ENCODE measurements around the gene NFATC2. TPM values are rescaled to one million over a fixed set of nuclear protein-coding genes. Genes with fewer than 3 reads are reported as not detected.

NFATC2 gene
- total RNA-seq, 3 donors from 2014 or later, result 5.9 to 11.9 (median 10.2) TPM

- H3K9me3 ChIP-seq, result no peaks in the 10 kb centered on the region
- H3K36me3 ChIP-seq, result no peaks in the 10 kb centered on the region
- H3K4me1 ChIP-seq, result no peaks in the 10 kb centered on the region
- intact Hi-C loops (cut with DNase I; ENCODE audit: low total_unique reads), result no loop called here
- H3K4me3 ChIP-seq, result no peak overlapping the region
- TF ChIP-seq POLR2AphosphoS5 (IDR thresholded peaks at IDR 0.05) (no peak), CTCF (IDR thresholded peaks at IDR 0.05) (no peak), POLR2A (IDR thresholded peaks at IDR 0.05) (no peak)
- DNase-seq (ENCODE audit: low spot score in 2 of 2), result no peak
- H3K27ac ChIP-seq, result no peak overlapping the region
- no peaks in the 10 kb centered on the region for H3K27me3 ChIP-seq
These were observed 35.1 kb downstream of the NFATC2 start for GRCh38 chr20:51507216-51508036.

- Histone ChIP-seq H3K4me3 (no peak overlapping the region), H3K27ac (no peak overlapping the region), H3K36me3 (no peaks in the 10 kb centered on the region), H3K27me3 (no peaks in the 10 kb centered on the region), H3K9me3 (no peaks in the 10 kb centered on the region), H3K4me1 (no peaks in the 10 kb centered on the region)
- DNase-seq (ENCODE audit: low spot score in 2 of 2), result no peak
- TF ChIP-seq CTCF (IDR thresholded peaks at IDR 0.05) (no peak), POLR2A (IDR thresholded peaks at IDR 0.05) (no peak), POLR2AphosphoS5 (IDR thresholded peaks at IDR 0.05) (no peak)
- intact Hi-C loops (cut with DNase I; ENCODE audit: low total_unique reads), result no loop called here
These were observed 35.8 kb downstream of the NFATC2 start for GRCh38 chr20:51506527-51507215.

- DNase-seq (ENCODE audit: low spot score in 2 of 2), result no peak
- Histone ChIP-seq H3K27me3 (no peaks in the 10 kb centered on the region), H3K27ac (no peak overlapping the region), H3K9me3 (no peaks in the 10 kb centered on the region), H3K36me3 (no peaks in the 10 kb centered on the region), H3K4me1 (no peaks in the 10 kb centered on the region), H3K4me3 (no peak overlapping the region)
- TF ChIP-seq CTCF (IDR thresholded peaks at IDR 0.05) (no peak), POLR2A (IDR thresholded peaks at IDR 0.05) (no peak), POLR2AphosphoS5 (IDR thresholded peaks at IDR 0.05) (no peak)
- intact Hi-C loops (cut with DNase I; ENCODE audit: low total_unique reads), result no loop called here
These were observed 37.0 kb downstream of the NFATC2 start for GRCh38 chr20:51505566-51505965.

GRCh38 chr20:51503376-51503775, 39.1 kb downstream of the NFATC2 start:
- Histone ChIP-seq H3K27me3 (no peaks in the 10 kb centered on the region), H3K4me3 (no peak overlapping the region), H3K36me3 (no peaks in the 10 kb centered on the region), H3K4me1 (no peaks in the 10 kb centered on the region), H3K27ac (no peak overlapping the region), H3K9me3 (no peaks in the 10 kb centered on the region)
- no peak for TF ChIP-seq POLR2A (IDR thresholded peaks at IDR 0.05)
- TF ChIP-seq CTCF (IDR thresholded peaks at IDR 0.05), result no peak
- no peak for TF ChIP-seq POLR2AphosphoS5 (IDR thresholded peaks at IDR 0.05)
- no peak for DNase-seq (ENCODE audit: low spot score in 2 of 2)
- intact Hi-C loops (cut with DNase I; ENCODE audit: low total_unique reads), result no loop called here

GRCh38 chr20:51500936-51501335, 41.6 kb downstream of the NFATC2 start:
- Histone ChIP-seq H3K9me3 (no peaks in the 10 kb centered on the region), H3K4me3 (no peak overlapping the region)
- DNase-seq (ENCODE audit: low spot score in 2 of 2), result no peak

More at GRCh38 chr20:51500936-51501335, 41.6 kb downstream of the NFATC2 start:
- intact Hi-C loops (cut with DNase I; ENCODE audit: low total_unique reads), result no loop called here
- H3K36me3 ChIP-seq, result no peaks in the 10 kb centered on the region
- H3K4me1 ChIP-seq, result peaks cover 0 to 6% of the 10 kb centered on the region in 2 donors
- H3K27ac ChIP-seq, result no peak overlapping the region
- H3K27me3 ChIP-seq, result no peaks in the 10 kb centered on the region
- no peak for TF ChIP-seq POLR2AphosphoS5 (IDR thresholded peaks at IDR 0.05)
- no peak for TF ChIP-seq POLR2A (IDR thresholded peaks at IDR 0.05)
- no peak for TF ChIP-seq CTCF (IDR thresholded peaks at IDR 0.05)

All from breast epithelium (tissue), 4 donors.